Ovary (tissue), 3 donors: ENCODE measurements around the gene HDAC9.

Source experiments
- CTCF ChIP-seq, 3 donors: fragments of 450-650 bp in 2 of 3; fragments of 200-600 bp in 1 of 3; IDR thresholded peaks; one replicate each; pipeline versions ENCODE4 v1.5.1 to v1.8.0; 2016 to 2022; ENCODE audit warnings: antibody characterized with exemption in 3 of 3, mild to moderate bottlenecking in 1 of 3
- POLR2A ChIP-seq: fragments of 450-650 bp; IDR thresholded peaks from one replicate; pipeline ENCODE4 v1.6.1; 2017; ENCODE audit warnings: antibody characterized with exemption, mild to moderate bottlenecking, moderate library complexity
- donor health status: DM: no; HTN: no; CAD: no.

GRCh38 chr7:18471476-18472160, 23.9 kb upstream of the HDAC9 start:
- TF ChIP-seq POLR2A (no peak), CTCF (IDR thresholded peaks at IDR 0.05) (no peak)
